HCT116 (cell line): ENCODE results near the gene B3GNT2. TPM values are rescaled to one million over a fixed set of nuclear protein-coding genes. Genes with fewer than 3 reads are reported as not detected.

ENCODE experiments used
- ATAC-seq: fragments of 200-7000 bp; cut with Tn5 transposase; 2 replicates; pipeline ENCODE4 v1.9.1; 2020; ENCODE audit warnings: mild to moderate bottlenecking, moderate library complexity
- BruUV-seq: library from RNA; stranded (reverse); fragments of 400-500 nt; replicated peaks from 2 replicates; lab custom pipeline; 2021; lab: Mats Ljungman, UMichigan
- CTCF ChIA-PET: fragments of 300-600 bp; sonication (Branson Sonifier 250); formaldehyde crosslinking; loops from one replicate; lab custom pipeline; 2021; ENCODE audit warnings: antibody characterized with exemption; lab: Charles Lee
- POLR2A ChIA-PET: fragments of 300-600, 350-600 bp; sonication (Branson Sonifier 250); formaldehyde crosslinking; loops from one replicate; lab custom pipeline; 2021; ENCODE audit warnings: antibody characterized with exemption; lab: Charles Lee
- RAD21 ChIA-PET, 2 experiments: fragments of 300-600 bp; sonication (Branson Sonifier 250); formaldehyde crosslinking; loops; one replicate each; lab custom pipeline; 2023; ENCODE audit warnings: low total read pairs in 2 of 2; ENCODE audit not compliant: uncharacterized antibody in 2 of 2, unreplicated experiment in 2 of 2, low non-redundant PET in 1 of 2; lab: Charles Lee
- DNase-seq: peaks from one replicate; pipeline ENCODE4 v3.0.0-alpha.2; 2010; ENCODE audit warnings: low read depth, low spot score
- H2AFZ ChIP-seq: fragments of 200-600 bp; shearing (Covaris generic), sonication (generic); 2 replicates; pipeline ENCODE4 v1.6.1; 2017; ENCODE audit warnings: low read depth, mixed run types, mixed read lengths, antibody characterized with exemption, low read length; ENCODE audit not compliant: poor library complexity, severe bottlenecking
- H3K27ac ChIP-seq: 2 replicates; pipeline ENCODE4 v1.5.1; 2012; ENCODE audit warnings: low read depth, low read length
- H3K27me3 ChIP-seq: fragments of 200-600 bp; sonication (generic); 2 replicates; pipeline ENCODE4 v1.6.1; 2016; ENCODE audit warnings: mixed run types, low read length, mixed read lengths; ENCODE audit not compliant: insufficient read depth
- H3K36me3 ChIP-seq, 2 experiments: fragments of 200-500 bp in 1 of 2; fragments of 200-600 bp in 1 of 2; sonication (Bioruptor generic) in 1 of 2; sonication (generic) in 1 of 2; 2 replicates each; pipeline versions ENCODE4 v1.5.1 to v1.6.1; 2014 to 2016; ENCODE audit warnings: low read length in 2 of 2, inconsistent platforms in 1 of 2, mixed read lengths in 1 of 2, mixed run types in 1 of 2; ENCODE audit not compliant: insufficient read depth in 2 of 2, control insufficient read depth in 1 of 2
- H3K4me1 ChIP-seq, 2 experiments: fragments of 200-600 bp in 1 of 2; sonication (generic) in 1 of 2; 2 replicates each; pipeline versions ENCODE4 v1.5.1 to v1.6.1; 2012 to 2017; ENCODE audit warnings: low read length in 2 of 2, inconsistent platforms in 1 of 2, mild to moderate bottlenecking in 1 of 2, mixed read lengths in 1 of 2, mixed run types in 1 of 2, moderate library complexity in 1 of 2; ENCODE audit not compliant: insufficient read depth in 2 of 2, control insufficient read depth in 1 of 2
- H3K4me2 ChIP-seq: fragments of 200-600 bp; sonication (generic); 2 replicates; pipeline ENCODE4 v1.6.1; 2017; ENCODE audit warnings: mixed run types, low read length, mixed read lengths
- H3K4me3 ChIP-seq, 2 experiments: fragments of 200-600 bp in 1 of 2; sonication (generic) in 1 of 2; replicated peaks in 1 of 2; 2 replicates each; pipeline ENCODE4 v1.5.1; 2011 to 2016; ENCODE audit warnings: low read length in 2 of 2, control low read depth in 1 of 2, low read depth in 1 of 2, mild to moderate bottlenecking in 1 of 2, mixed read lengths in 1 of 2, mixed run types in 1 of 2
- H3K79me2 ChIP-seq: fragments of 200-600 bp; sonication (generic); 2 replicates; pipeline ENCODE4 v1.6.1; 2017; ENCODE audit warnings: mild to moderate bottlenecking, mixed run types, low read length, moderate library complexity, mixed read lengths; ENCODE audit not compliant: insufficient read depth
- H3K9ac ChIP-seq: fragments of 200-600 bp; sonication (generic); 2 replicates; pipeline ENCODE4 v1.6.1; 2016; ENCODE audit warnings: low read length, mixed read lengths
- H3K9me2 ChIP-seq: fragments of 200-600 bp; sonication (generic), shearing (Covaris generic); 2 replicates; pipeline ENCODE4 v1.6.1; 2017; ENCODE audit warnings: mixed run types, mild to moderate bottlenecking, moderate library complexity; ENCODE audit not compliant: insufficient read depth
- H3K9me3 ChIP-seq, 2 experiments: fragments of 200-500 bp in 1 of 2; fragments of 200-600 bp in 1 of 2; sonication (Bioruptor generic) in 1 of 2; sonication (generic) in 1 of 2; 2 replicates each; pipeline ENCODE4 v1.6.1; 2014 to 2017; ENCODE audit warnings: low read length in 2 of 2, mixed read lengths in 2 of 2, inconsistent platforms in 1 of 2, low read depth in 1 of 2, mild to moderate bottlenecking in 1 of 2, mixed run types in 1 of 2, moderate library complexity in 1 of 2; ENCODE audit not compliant: control insufficient read depth in 1 of 2, insufficient read depth in 1 of 2
- H4K20me1 ChIP-seq: fragments of 200-600 bp; sonication (generic), shearing (Covaris generic); 2 replicates; pipeline ENCODE4 v1.6.1; 2017; ENCODE audit warnings: mixed run types, mild to moderate bottlenecking, moderate library complexity; ENCODE audit not compliant: insufficient read depth
- CEBPB ChIP-seq: IDR thresholded peaks from 2 replicates; pipeline ENCODE4 v1.6.1; 2012; ENCODE audit warnings: low read depth
- CTCF ChIP-seq, 3 experiments: fragments of 200-600 bp in 1 of 3; sonication (generic) in 1 of 3; IDR thresholded peaks in 2 of 3; conservative IDR thresholded peaks in 1 of 3; 2 replicates each; pipeline ENCODE4 v1.5.1; 2012 to 2017; ENCODE audit warnings: low read depth in 2 of 3, low read length in 2 of 3, antibody characterized with exemption in 1 of 3, borderline replicate concordance in 1 of 3, control low read depth in 1 of 3, mild to moderate bottlenecking in 1 of 3, mixed read lengths in 1 of 3, mixed run types in 1 of 3, moderate library complexity in 1 of 3; ENCODE audit not compliant: insufficient read depth in 1 of 3
- EGR1 ChIP-seq: IDR thresholded peaks from 2 replicates; pipeline ENCODE4 v1.6.1; 2012; ENCODE audit warnings: low read depth
- ELF1 ChIP-seq: IDR thresholded peaks from 2 replicates; pipeline ENCODE4 v1.6.1; 2012; ENCODE audit warnings: low read depth, borderline replicate concordance
- EZH2 ChIP-seq: fragments of 200-600 bp; sonication (generic); IDR thresholded peaks from 2 replicates; pipeline ENCODE4 v1.6.1; 2017; ENCODE audit warnings: antibody characterized with exemption, mixed run types
- EZH2phosphoT487 ChIP-seq: fragments of 200-600 bp; IDR thresholded peaks from 2 replicates; pipeline ENCODE4 v1.6.1; 2018; ENCODE audit warnings: antibody characterized with exemption, borderline replicate concordance
- FOSL1 ChIP-seq: IDR thresholded peaks from 2 replicates; pipeline ENCODE4 v1.6.1; 2012; ENCODE audit warnings: low read depth
- JUND ChIP-seq: IDR thresholded peaks from 2 replicates; pipeline ENCODE4 v1.6.1; 2012
- MAX ChIP-seq: IDR thresholded peaks from 2 replicates; pipeline ENCODE4 v1.6.1; 2012
- POLR2A ChIP-seq: IDR thresholded peaks from 2 replicates; pipeline ENCODE4 v1.7.0; 2011; ENCODE audit warnings: borderline replicate concordance; ENCODE audit not compliant: insufficient read depth, insufficient read length; ENCODE audit errors: extremely low read depth
- POLR2AphosphoS5 ChIP-seq: IDR thresholded peaks from 2 replicates; pipeline ENCODE4 v1.6.1; 2011; ENCODE audit warnings: mild to moderate bottlenecking, low read depth, low read length, moderate library complexity
- SIN3A ChIP-seq: IDR thresholded peaks from 2 replicates; pipeline ENCODE4 v1.6.1; 2012; ENCODE audit warnings: low read depth
- SRF ChIP-seq: IDR thresholded peaks from 2 replicates; pipeline ENCODE4 v1.6.1; 2012; ENCODE audit warnings: low read depth
- YY1 ChIP-seq: IDR thresholded peaks from 2 replicates; pipeline ENCODE4 v1.6.1; 2011; ENCODE audit warnings: low read length, low read depth, moderate library complexity, mild to moderate bottlenecking; ENCODE audit not compliant: insufficient replicate concordance; ENCODE audit errors: extremely low read depth
- ZNF274 ChIP-seq: fragments of 200-500 bp; sonication (Bioruptor generic); IDR thresholded peaks from 2 replicates; pipeline ENCODE4 v1.6.1; 2014; ENCODE audit warnings: mild to moderate bottlenecking, low read depth, low read length, inconsistent platforms
- intact Hi-C: fragments of 100-400 bp; cut with micrococcal nuclease; formaldehyde crosslinking; loops from 2 replicates; pipeline ENCODE4 v1.10.0; 2022
- total RNA-seq: library from RNA; stranded (reverse); gene quantifications from one replicate; pipeline ENCODE4 v1.2.1, GENCODE V29; 2021; ENCODE audit not compliant: unreplicated experiment

The B3GNT2 gene
- total RNA-seq, 1 experiment from 2014 or later: 21.5 TPM

- TF ChIP-seq POLR2AphosphoS5 (no peak), SRF (no peak), POLR2A (no peak), SIN3A (no peak), EZH2 (no peak)
Measured at GRCh38 chr2:62205554-62205953, 9.6 kb downstream of the B3GNT2 start (continued).

- Histone ChIP-seq H4K20me1 (0 out of 2 replicates have a peak, but pooled peaks cover 6% of the 10 kb centered on the region), H3K4me3 (no peak overlapping the region), H3K4me2 (no peak overlapping the region), H3K4me1 (no peaks in the 10 kb centered on the region), H3K9ac (no peak overlapping the region)
- intact Hi-C loops: no loop called here
- POLR2A ChIA-PET: no interaction called here
- no TSS peak for BruUV-seq
- TF ChIP-seq SIN3A (no peak), FOSL1 (no peak)
- TF ChIP-seq, all 23 proteins: peak for 0
- H3K9me2 ChIP-seq: no peaks in the 10 kb centered on the region
- no peaks in the 10 kb centered on the region for H3K36me3 ChIP-seq
- H3K27me3 ChIP-seq: no peaks in the 10 kb centered on the region
- peaks cover 99% of the 10 kb centered on the region for H3K79me2 ChIP-seq
- H3K9me3 ChIP-seq: no peaks in the 10 kb centered on the region
- no peak for DNase-seq
- CTCF ChIA-PET: no interaction called here
- ATAC-seq: no peak
- no peak overlapping the region for H2AFZ ChIP-seq
- no peak overlapping the region for H3K27ac ChIP-seq
- RAD21 ChIA-PET: no interaction called here
Measured at GRCh38 chr2:62206024-62206423, 10.1 kb downstream of the B3GNT2 start.

GRCh38 chr2:62207491-62207890 is 11.6 kb downstream of the B3GNT2 start:
- CTCF ChIA-PET: no interaction called here
- H3K9me3 ChIP-seq: no peaks in the 10 kb centered on the region
- no peaks in the 10 kb centered on the region for H3K9me2 ChIP-seq
- intact Hi-C loops: no loop called here
- TF ChIP-seq EGR1 (no peak), CTCF (IDR thresholded peaks at IDR 0.05 in 2 of 3, conservative IDR thresholded peaks at IDR 0.05 in 1 of 3; ENCODE audit: borderline replicate concordance in 1 of 3, insufficient read depth in 1 of 3, low read depth in 2 of 3, low read length in 2 of 3) (no peak), ZNF274 (no peak), CEBPB (no peak), EZH2phosphoT487 (no peak), SRF (no peak), YY1 (no peak), EZH2 (no peak), MAX (no peak), FOSL1 (no peak), POLR2A (no peak), JUND (no peak), ELF1 (no peak)
- no peak for DNase-seq
- no peaks in the 10 kb centered on the region for H3K36me3 ChIP-seq
- H2AFZ ChIP-seq: no peak overlapping the region
- no peaks in the 10 kb centered on the region for H3K4me1 ChIP-seq
- H3K4me3 ChIP-seq: no peak overlapping the region
- no peak overlapping the region for H3K27ac ChIP-seq
- peaks cover 99% of the 10 kb centered on the region for H3K79me2 ChIP-seq
- no peak overlapping the region for H3K9ac ChIP-seq
- H3K4me2 ChIP-seq: no peak overlapping the region
- no peak for ATAC-seq
- 0 out of 2 replicates have a peak, but pooled peaks cover 6% of the 10 kb centered on the region for H4K20me1 ChIP-seq
- BruUV-seq: no TSS peak
- RAD21 ChIA-PET: no interaction called here
- POLR2A ChIA-PET: no interaction called here
- H3K27me3 ChIP-seq: no peaks in the 10 kb centered on the region
